Mesenchymal stem cell (in vitro differentiated cells and primary cell): ENCODE measurements around the gene ZNF580.

Experiments
- DNase-seq: peaks from one replicate; pipeline ENCODE4 v3.0.0-alpha.2; 2013
- H2AFZ ChIP-seq: one replicate; pipeline ENCODE4 v1.6.1; 2013; ENCODE audit warnings: low read depth, mild to moderate bottlenecking, control low read depth, inconsistent platforms, low read length, moderate library complexity
- H2AK5ac ChIP-seq: 2 replicates; pipeline ENCODE4 v1.6.1; 2013; ENCODE audit warnings: low read length, moderate library complexity, mild to moderate bottlenecking, inconsistent platforms; ENCODE audit not compliant: severe bottlenecking
- H2BK120ac ChIP-seq: one replicate; pipeline ENCODE4 v1.6.1; 2013; ENCODE audit warnings: low read depth, mild to moderate bottlenecking, inconsistent platforms, low read length, moderate library complexity
- H2BK12ac ChIP-seq, 2 experiments: one replicate each; pipeline ENCODE4 v1.6.1; 2013; ENCODE audit warnings: inconsistent platforms in 2 of 2, low read length in 2 of 2, mild to moderate bottlenecking in 2 of 2, moderate library complexity in 2 of 2, control low read depth in 1 of 2
- H2BK15ac ChIP-seq: one replicate; pipeline ENCODE4 v1.6.1; 2013; ENCODE audit warnings: mild to moderate bottlenecking, low read depth, inconsistent platforms; ENCODE audit not compliant: poor library complexity, severe bottlenecking
- H2BK5ac ChIP-seq: 2 replicates; pipeline ENCODE4 v1.6.1; 2013; ENCODE audit warnings: low read depth, mild to moderate bottlenecking, low read length, control low read depth, inconsistent platforms; ENCODE audit not compliant: poor library complexity, severe bottlenecking
- H3K14ac ChIP-seq, 2 experiments: one replicate each; pipeline ENCODE4 v1.6.1; 2013; ENCODE audit warnings: inconsistent platforms in 2 of 2, low read length in 2 of 2, control low read depth in 1 of 2, mild to moderate bottlenecking in 1 of 2, moderate library complexity in 1 of 2
- H3K18ac ChIP-seq, 2 experiments: one replicate each; pipeline ENCODE4 v1.6.1; 2013; ENCODE audit warnings: inconsistent platforms in 2 of 2, low read length in 2 of 2, control low read depth in 1 of 2, low read depth in 1 of 2, mild to moderate bottlenecking in 1 of 2
- H3K23ac ChIP-seq, 2 experiments: one replicate each; pipeline ENCODE4 v1.6.1; 2013; ENCODE audit warnings: inconsistent platforms in 2 of 2, low read length in 2 of 2, mild to moderate bottlenecking in 2 of 2, moderate library complexity in 2 of 2, control low read depth in 1 of 2
- H3K27ac ChIP-seq: 2 replicates; pipeline ENCODE4 v1.5.1; 2013; ENCODE audit warnings: mild to moderate bottlenecking, moderate library complexity, low read length, control low read depth, inconsistent platforms; ENCODE audit not compliant: poor library complexity, severe bottlenecking
- H3K27me3 ChIP-seq, 2 experiments: 2 replicates each; pipeline versions ENCODE4 v1.6.1 to v1.7.0; 2013; ENCODE audit warnings: low read length in 2 of 2, mild to moderate bottlenecking in 2 of 2, moderate library complexity in 2 of 2, control low read depth in 1 of 2, inconsistent platforms in 1 of 2; ENCODE audit not compliant: control insufficient read depth in 1 of 2, insufficient read depth in 1 of 2
- H3K36me3 ChIP-seq, 2 experiments: 2 replicates each; pipeline versions ENCODE4 v1.6.1 to v1.7.0; 2013; ENCODE audit warnings: low read length in 2 of 2, control low read depth in 1 of 2, inconsistent platforms in 1 of 2, low read depth in 1 of 2, mild to moderate bottlenecking in 1 of 2; ENCODE audit not compliant: insufficient read depth in 2 of 2, control insufficient read depth in 1 of 2
- H3K4ac ChIP-seq, 2 experiments: one replicate each; pipeline ENCODE4 v1.6.1; 2013; ENCODE audit warnings: inconsistent platforms in 2 of 2, low read length in 2 of 2, mild to moderate bottlenecking in 2 of 2, moderate library complexity in 2 of 2, control low read depth in 1 of 2, low read depth in 1 of 2
- H3K4me1 ChIP-seq: 2 replicates; pipeline ENCODE4 v1.6.1; 2013; ENCODE audit warnings: low read depth, low read length, control low read depth; ENCODE audit not compliant: control insufficient read depth, insufficient read depth
- H3K4me2 ChIP-seq: 2 replicates; pipeline ENCODE4 v1.6.1; 2013; ENCODE audit warnings: low read length, mild to moderate bottlenecking, inconsistent platforms; ENCODE audit not compliant: poor library complexity, severe bottlenecking
- H3K4me3 ChIP-seq, 2 experiments: 2 replicates each; pipeline versions ENCODE4 v1.5.1 to v1.7.0; 2013; ENCODE audit warnings: low read length in 2 of 2, mild to moderate bottlenecking in 2 of 2, control low read depth in 1 of 2, low read depth in 1 of 2; ENCODE audit not compliant: insufficient read depth in 1 of 2
- H3K79me1 ChIP-seq: replicated peaks from 2 replicates; pipeline ENCODE4 v1.6.1; 2013; ENCODE audit warnings: mild to moderate bottlenecking, control low read depth, low read length, inconsistent platforms; ENCODE audit not compliant: poor library complexity, severe bottlenecking
- H3K9ac ChIP-seq: 2 replicates; pipeline ENCODE4 v1.7.0; 2013; ENCODE audit warnings: mild to moderate bottlenecking, low read length, moderate library complexity
- H3K9me3 ChIP-seq: 2 replicates; pipeline ENCODE4 v1.7.0; 2013; ENCODE audit warnings: mild to moderate bottlenecking, low read length; ENCODE audit not compliant: control insufficient read depth
- H4K8ac ChIP-seq: one replicate; pipeline ENCODE4 v1.6.1; 2013; ENCODE audit warnings: inconsistent platforms, mild to moderate bottlenecking, low read length, moderate library complexity
- H4K91ac ChIP-seq: one replicate; pipeline ENCODE4 v1.6.1; 2013; ENCODE audit warnings: mild to moderate bottlenecking, low read length, inconsistent platforms
- WGBS: methylation state at CpG from one replicate; pipeline ENCODE4 v1.1.7; 2013; ENCODE audit warnings: mixed read lengths; 5-methylcytosine and 5-hydroxymethylcytosine counted together

The ZNF580 gene

DNA sequence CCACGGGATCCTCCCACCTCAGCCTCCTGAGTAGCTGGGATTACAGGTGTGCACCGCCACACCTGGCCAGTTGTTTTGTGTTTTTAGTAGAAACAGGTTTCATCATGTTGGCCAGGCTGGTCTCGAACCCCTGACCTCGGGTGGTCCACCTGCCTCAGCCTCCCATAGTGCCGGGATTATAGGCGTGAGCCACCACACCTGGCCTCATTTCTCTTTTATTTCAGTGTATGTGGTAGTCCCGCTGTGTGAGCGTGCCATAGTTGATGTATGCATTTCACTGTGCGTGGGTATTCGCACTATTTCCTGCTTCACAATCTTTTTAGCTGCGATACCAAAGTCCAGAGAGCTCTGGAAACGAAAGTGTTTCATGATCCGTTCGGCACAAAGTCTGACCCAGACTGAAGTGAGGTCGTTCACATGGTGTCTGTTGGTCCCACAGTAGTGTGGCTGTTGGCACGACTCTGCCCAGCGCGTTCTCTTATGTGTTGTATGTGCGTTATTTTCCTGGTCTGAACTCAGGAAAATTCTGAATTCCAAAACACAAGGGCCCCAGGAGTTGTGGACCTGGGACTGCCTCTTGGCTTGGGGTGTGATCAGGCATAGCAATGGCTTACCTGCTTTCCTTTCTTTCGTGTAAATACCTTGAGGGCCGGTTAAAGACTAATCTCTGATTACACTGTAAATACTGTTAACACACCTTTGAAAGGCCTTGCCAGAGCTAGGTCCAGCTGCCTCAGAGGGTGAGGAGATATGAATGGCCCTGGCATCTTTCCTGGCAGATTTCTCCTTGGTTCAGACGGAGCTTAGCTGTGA lies 42.9 kb downstream of the ZNF580 start:
- peaks cover 29% of the 10 kb centered on the region for H3K79me1 ChIP-seq
- 98% methylated on average over 20 of the region's 22 CpGs for WGBS
- H3K9me3 ChIP-seq, result no peaks in the 10 kb centered on the region
- H2BK15ac ChIP-seq, result no peak overlapping the region
- no peak overlapping the region for H4K8ac ChIP-seq
- no peak overlapping the region for H3K23ac ChIP-seq
- no peak overlapping the region for H3K27ac ChIP-seq
- H3K27me3 ChIP-seq, result no peaks in the 10 kb centered on the region
- no peak overlapping the region for H2BK12ac ChIP-seq
- H3K4me3 ChIP-seq, result no peak overlapping the region
- H3K14ac ChIP-seq, result no peak overlapping the region
- H2BK5ac ChIP-seq, result no peak overlapping the region
- peaks cover 36% of the 10 kb centered on the region for H3K4me1 ChIP-seq
- no peak overlapping the region for H3K18ac ChIP-seq
- no peak overlapping the region for H2BK120ac ChIP-seq
- H2AFZ ChIP-seq, result no peak overlapping the region
- peaks cover 74 to 84% of the 10 kb centered on the region in 2 experiments for H3K36me3 ChIP-seq
- no peak overlapping the region for H2AK5ac ChIP-seq
- no peak overlapping the region for H3K9ac ChIP-seq
- H3K4me2 ChIP-seq, result no peak overlapping the region
- no peak overlapping the region for H4K91ac ChIP-seq
- no peak for DNase-seq
- no peak overlapping the region for H3K4ac ChIP-seq

DNA sequence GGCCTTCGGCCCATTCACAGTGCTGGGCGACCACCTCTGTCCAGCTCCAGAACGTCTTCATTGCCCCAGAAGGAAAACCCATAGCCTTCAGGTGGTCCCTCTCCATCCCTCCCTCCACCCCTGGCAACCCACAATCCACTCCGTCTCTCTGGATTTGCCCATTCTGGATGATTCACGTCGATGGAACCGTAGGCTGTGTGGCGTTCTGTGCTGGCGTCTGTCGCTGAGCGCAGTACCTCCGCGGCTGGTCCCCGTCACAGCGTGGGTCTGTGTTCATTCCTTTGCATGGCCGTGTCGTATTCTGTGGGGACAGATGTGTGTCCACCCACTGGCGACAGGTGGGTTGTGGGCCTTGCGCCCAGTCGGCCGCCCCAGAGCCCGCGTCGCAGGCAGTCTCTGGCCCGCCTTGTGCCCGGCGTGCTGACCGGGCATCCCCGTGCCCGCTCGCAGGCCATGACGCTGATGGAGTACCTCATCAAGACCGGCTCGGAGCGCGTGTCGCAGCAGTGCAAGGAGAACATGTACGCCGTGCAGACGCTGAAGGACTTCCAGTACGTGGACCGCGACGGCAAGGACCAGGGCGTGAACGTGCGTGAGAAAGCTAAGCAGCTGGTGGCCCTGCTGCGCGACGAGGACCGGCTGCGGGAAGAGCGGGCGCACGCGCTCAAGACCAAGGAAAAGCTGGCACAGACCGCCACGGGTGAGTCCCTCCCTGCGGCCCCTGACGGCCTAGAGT lies 44.3 kb downstream of the ZNF580 start:
- Histone ChIP-seq H2AFZ (no peak overlapping the region), H4K91ac (no peak overlapping the region), H3K18ac (no peak overlapping the region), H3K23ac (no peak overlapping the region), H2BK12ac (no peak overlapping the region), H2BK5ac (no peak overlapping the region), H4K8ac (no peak overlapping the region), H3K79me1 (peaks cover 41% of the 10 kb centered on the region), H2BK120ac (no peak overlapping the region), H3K4ac (no peak overlapping the region), H3K9me3 (no peaks in the 10 kb centered on the region), H2BK15ac (no peak overlapping the region), H3K27ac (no peak overlapping the region), H2AK5ac (no peak overlapping the region), H3K4me1 (peaks cover 34% of the 10 kb centered on the region), H3K4me3 (no peak overlapping the region), H3K14ac (no peak overlapping the region), H3K9ac (no peak overlapping the region), H3K27me3 (no peaks in the 10 kb centered on the region), H3K4me2 (no peak overlapping the region), H3K36me3 (peaks cover 74 to 84% of the 10 kb centered on the region in 2 experiments)
- 98% methylated on average over 60 of the region's 60 CpGs for WGBS
- no peak for DNase-seq

DNA sequence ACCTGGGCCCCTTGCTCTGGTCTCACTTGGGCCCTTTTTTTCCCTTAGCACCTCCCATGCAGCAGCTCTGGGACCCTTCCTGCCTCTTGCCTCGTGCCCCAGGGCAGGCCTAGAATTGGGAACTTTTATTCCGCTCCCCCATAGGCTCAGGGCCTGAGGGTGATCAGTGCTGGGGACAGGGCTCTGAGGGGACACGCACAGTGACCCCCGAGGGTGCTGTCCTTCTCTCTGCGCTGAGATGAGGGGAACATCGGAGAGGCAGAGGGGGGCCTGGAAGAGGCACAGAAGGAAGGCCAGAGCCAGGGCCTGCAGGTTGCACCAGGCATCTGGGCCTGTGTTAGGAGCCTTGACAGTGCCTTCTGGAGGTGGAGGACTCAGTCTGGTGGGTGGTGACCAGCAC lies 45.0 kb downstream of the ZNF580 start:
- Histone ChIP-seq H3K36me3 (peaks cover 74 to 84% of the 10 kb centered on the region in 2 experiments), H3K27me3 (no peaks in the 10 kb centered on the region), H2AK5ac (no peak overlapping the region), H3K14ac (no peak overlapping the region), H3K4me2 (no peak overlapping the region), H3K27ac (no peak overlapping the region), H4K8ac (no peak overlapping the region), H3K23ac (no peak overlapping the region), H2BK120ac (no peak overlapping the region), H2AFZ (no peak overlapping the region), H2BK12ac (no peak overlapping the region), H2BK15ac (no peak overlapping the region), H2BK5ac (no peak overlapping the region), H3K9ac (no peak overlapping the region), H3K4me1 (peaks cover 34% of the 10 kb centered on the region), H3K18ac (no peak overlapping the region), H3K4ac (no peak overlapping the region), H3K9me3 (no peaks in the 10 kb centered on the region), H4K91ac (no peak overlapping the region), H3K4me3 (no peak overlapping the region), H3K79me1 (peaks cover 45% of the 10 kb centered on the region)
- 95% methylated on average over 6 of the region's 6 CpGs for WGBS
- no peak for DNase-seq

DNA sequence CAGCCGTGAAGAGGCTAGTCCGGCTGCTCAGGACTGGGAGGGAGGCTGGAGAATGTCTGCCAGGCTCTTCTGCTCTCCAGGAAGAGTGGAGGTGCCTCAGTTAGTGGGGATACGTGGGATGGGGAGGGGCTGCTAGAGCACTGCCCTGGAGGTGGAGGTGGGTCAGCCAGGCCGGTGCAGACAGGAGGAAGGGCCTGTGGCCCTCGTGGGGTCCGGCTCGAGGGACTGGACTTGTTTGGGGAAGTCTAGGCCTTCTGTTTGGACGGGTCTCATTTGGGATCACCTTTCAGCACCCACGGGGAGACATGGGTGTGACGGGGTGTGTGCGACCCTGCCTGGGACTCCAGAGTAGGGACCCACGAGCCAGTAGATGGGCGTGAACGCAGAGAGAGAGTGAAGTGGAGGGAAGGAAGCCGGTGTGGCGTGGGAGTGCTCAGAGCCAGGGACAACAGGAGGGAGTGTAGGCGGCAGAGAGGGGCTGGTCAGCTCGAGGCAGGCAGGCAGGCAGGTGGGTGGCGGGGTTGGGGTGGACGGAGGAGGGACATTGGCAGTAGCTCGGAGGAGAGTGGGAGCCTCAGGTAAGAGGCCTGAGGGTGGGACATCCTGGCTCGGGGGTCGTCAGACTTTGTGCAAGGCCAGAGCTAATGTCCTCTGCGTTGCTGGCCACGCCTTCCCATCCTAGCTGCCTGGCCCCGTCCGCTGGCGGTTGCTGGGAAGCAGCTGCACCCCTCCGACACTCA lies 45.7 kb downstream of the ZNF580 start:
- H2BK15ac ChIP-seq, result no peak overlapping the region
- H3K27ac ChIP-seq, result no peak overlapping the region
- H3K14ac ChIP-seq, result no peak overlapping the region
- no peak overlapping the region for H4K8ac ChIP-seq
- no peak overlapping the region for H2BK12ac ChIP-seq
- H3K23ac ChIP-seq, result no peak overlapping the region
- H3K79me1 ChIP-seq, result peaks cover 51% of the 10 kb centered on the region
- H3K4me2 ChIP-seq, result no peak overlapping the region
- no peak overlapping the region for H2AK5ac ChIP-seq
- no peak overlapping the region for H2BK5ac ChIP-seq
- no peak overlapping the region for H3K9ac ChIP-seq
- H3K36me3 ChIP-seq, result peaks cover 70 to 88% of the 10 kb centered on the region in 2 experiments
- no peak overlapping the region for H4K91ac ChIP-seq
- no peak overlapping the region for H3K18ac ChIP-seq
- H3K27me3 ChIP-seq, result no peaks in the 10 kb centered on the region
- no peak overlapping the region for H2BK120ac ChIP-seq
- no peak overlapping the region for H3K4me3 ChIP-seq
- H3K9me3 ChIP-seq, result no peaks in the 10 kb centered on the region
- no peak overlapping the region for H3K4ac ChIP-seq
- 96% methylated on average over 29 of the region's 29 CpGs for WGBS
- H2AFZ ChIP-seq, result no peak overlapping the region
- DNase-seq, result no peak
- H3K4me1 ChIP-seq, result peaks cover 29% of the 10 kb centered on the region
